NCI-H146 (cell line): ENCODE measurements around the gene MRPS18A.
"Not testable (repeated sequence)": the region's sequence is repeated elsewhere in the genome, so short reads cannot be mapped to it uniquely, and the experiment has no call there.

Experiments
- DNase-seq: peaks from one replicate; lab custom pipeline; 2025; lab: John Stamatoyannopoulos, UW

MRPS18A gene

GRCh38 chr6:43670623-43670986 lies 17.0 kb downstream of the MRPS18A start:
- no peak for DNase-seq

- no peak for DNase-seq
These were observed 17.5 kb downstream of the MRPS18A start for GRCh38 chr6:43669922-43670622.

GRCh38 chr6:43669050-43669921 lies 18.3 kb downstream of the MRPS18A start:
- DNase-seq = no peak

- DNase-seq = peak; percentile 89
These were observed 19.2 kb downstream of the MRPS18A start for GRCh38 chr6:43668151-43669028.

DNA sequence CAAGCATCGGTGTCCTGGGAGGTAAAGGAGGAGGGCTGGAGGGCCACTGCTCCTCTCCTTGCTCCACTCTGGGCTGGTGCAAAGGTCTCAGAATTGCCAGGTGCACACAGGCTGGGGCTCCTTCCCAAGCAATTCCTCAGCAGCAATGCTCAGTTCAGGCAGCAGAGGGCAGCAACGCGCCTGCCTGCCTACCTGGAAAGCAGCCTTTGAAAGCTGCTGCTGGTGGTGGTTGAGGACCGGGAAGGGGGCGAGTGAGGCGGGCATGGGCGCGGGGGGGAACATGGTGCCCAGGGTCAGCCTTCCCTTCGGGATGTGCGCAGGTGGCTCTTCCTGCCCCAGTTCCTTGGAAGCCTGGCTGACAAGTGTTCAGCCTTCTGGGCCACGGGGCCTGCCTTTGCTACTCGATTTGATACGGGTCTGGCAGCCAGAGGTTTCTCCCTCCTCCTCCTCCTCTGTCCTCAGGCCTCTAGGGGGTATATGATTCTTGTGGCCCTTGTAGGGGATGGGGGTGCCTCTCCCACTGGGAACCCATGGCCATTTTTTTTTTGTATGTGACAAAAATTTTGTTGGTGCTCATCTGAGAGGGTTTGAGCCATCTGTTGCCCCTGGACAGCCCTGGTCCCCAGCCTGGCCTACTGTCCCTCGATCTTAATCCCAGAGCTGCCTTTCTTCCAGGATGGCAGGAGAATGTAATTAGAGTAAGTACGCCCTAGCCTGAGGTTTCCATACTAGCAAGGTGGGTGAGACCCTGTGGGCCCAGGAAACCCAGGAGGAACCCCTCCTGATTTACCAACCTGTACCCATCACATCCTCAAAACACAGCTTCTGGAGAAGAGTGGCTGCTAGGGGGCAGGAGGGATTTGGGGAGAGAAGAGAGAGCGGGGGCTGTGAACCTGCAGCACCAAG lies 20.1 kb downstream of the MRPS18A start:
- peak; percentile 87 for DNase-seq

- no peak for DNase-seq
These were observed 21.2 kb downstream of the MRPS18A start for GRCh38 chr6:43666196-43666920.

- DNase-seq = no peak
These were observed 22.2 kb downstream of the MRPS18A start for GRCh38 chr6:43665376-43665775.

DNA sequence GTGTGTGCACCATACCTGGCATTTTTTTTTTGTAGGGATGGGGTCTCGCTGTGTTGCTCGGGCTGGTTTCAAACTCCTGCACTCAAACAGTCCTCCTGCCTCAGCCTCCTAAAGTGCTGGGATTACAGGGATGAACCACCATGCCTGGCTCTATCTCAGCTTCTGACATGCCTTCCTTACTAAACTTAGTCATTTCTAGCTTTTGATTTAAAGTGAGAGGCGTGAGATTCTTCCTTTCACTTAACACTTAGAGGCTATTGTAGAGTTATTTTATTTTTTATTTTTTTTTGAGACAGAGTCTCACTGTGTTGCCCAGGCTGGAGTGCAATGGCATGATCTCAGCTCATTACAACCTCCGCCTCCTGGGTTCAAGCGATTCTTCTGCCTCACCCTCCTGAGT lies 24.6 kb downstream of the MRPS18A start:
- not testable (repeated sequence) for DNase-seq

DNA sequence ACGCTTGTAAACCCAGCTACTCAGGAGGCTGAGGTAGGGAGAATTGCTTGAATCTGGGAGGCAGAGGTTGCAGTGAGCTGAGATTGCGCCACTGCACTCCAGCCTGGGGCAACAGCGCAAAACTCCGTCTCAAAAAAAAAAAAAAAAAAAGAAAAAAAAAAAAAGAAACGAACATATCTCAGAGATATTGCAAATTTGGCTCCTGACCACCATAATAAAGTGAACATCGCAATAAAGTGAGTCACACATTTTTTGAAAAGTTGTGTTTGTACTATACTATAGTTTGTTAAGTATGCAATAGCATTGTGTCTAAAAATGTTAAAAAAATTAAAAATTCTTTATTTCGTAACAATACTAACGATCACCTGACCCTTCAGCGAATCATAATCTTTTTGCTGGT lies 29.4 kb downstream of the MRPS18A start:
- no peak for DNase-seq

GRCh38 chr6:43657221-43657802 lies 30.3 kb downstream of the MRPS18A start:
- no peak for DNase-seq

DNA sequence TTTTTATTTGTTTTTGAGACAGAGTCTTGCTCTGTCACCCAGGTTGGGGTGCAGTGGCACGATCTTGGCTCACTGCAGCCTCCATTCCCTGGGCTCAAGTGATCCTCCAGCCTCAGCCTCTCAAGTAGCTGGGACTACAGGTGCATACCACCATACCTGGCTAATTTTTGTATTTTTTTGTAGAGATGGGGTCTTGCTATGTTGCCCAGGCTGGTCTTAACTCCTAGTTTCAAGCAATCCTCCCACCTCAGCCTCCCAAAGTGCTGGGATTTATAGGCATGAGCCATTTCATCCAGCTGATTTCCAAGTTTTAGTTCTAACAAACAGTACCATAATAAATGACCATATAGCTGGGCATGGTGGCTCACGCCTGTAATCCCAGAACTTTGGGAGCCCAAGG lies 34.8 kb downstream of the MRPS18A start:
- DNase-seq = not testable (repeated sequence)

DNA sequence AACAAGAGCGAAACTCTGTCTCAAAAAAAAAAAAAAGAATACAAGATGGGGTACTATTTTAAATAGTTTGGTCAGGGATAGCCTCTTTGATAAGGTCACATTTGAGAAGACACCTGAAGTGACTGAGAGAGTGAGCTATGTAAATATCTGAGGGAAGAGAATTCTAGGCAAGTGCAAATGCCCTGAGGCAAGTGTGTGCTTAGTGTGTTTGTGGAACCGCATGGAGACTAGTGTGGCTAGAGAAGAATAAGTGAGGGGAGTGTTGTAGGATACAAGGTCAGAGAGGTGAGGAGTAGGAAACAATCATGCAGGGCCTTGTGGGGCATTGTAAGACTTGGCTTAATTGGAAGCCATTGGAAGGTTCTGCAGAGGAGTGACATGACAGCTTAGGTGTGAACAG lies 39.3 kb downstream of the MRPS18A start:
- no peak for DNase-seq

DNA sequence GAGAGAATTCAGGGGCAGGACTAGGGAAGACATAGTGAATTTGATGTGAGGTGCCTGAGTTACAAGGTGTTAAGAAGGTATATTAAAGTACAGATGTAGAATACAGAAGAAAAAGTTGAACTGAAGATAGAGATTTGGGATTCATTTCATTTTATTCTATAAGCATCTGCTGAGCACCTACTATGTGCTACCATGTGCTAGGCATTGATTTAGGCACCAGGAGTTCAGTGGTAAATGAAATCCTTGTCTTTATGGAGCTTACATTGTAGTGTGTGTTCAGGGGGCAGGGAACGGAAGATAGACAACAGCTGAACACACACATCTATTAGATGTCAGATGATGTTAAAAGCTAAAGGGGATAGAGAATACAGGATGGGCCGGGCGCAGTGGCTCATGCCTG lies 40.0 kb downstream of the MRPS18A start:
- peak; percentile 50 for DNase-seq

GRCh38 chr6:43645613-43645964 lies 42.0 kb downstream of the MRPS18A start:
- DNase-seq = no peak

GRCh38 chr6:43644940-43645612 lies 42.5 kb downstream of the MRPS18A start, which contains the start of gene RSPH9:
TSS of gene RSPH9 (plus strand) at chr6:43645036. CDS start at chr6:43645099, 63 bp downstream.
- DNase-seq = no peak

GRCh38 chr6:43639984-43640800 lies 47.4 kb downstream of the MRPS18A start:
- no peak for DNase-seq

GRCh38 chr6:43636308-43636659 lies 51.3 kb downstream of the MRPS18A start:
- no peak for DNase-seq

GRCh38 chr6:43635387-43636307 lies 51.9 kb downstream of the MRPS18A start, which contains the start of gene MAD2L1BP:
TSS of gene MAD2L1BP (plus strand) at chr6:43635840. CDS start at chr6:43635876, 36 bp downstream.
- DNase-seq = peak; percentile 90
